Keratinocyte (primary cell): Measurements from ENCODE around the gene KRTAP13-3. TPM values are rescaled to one million over a fixed set of nuclear protein-coding genes. Genes with fewer than 3 reads are reported as not detected.

Experiments used
- DNase-seq: peaks from one replicate; pipeline ENCODE4 v3.0.0-alpha.2; 2011; ENCODE audit warnings: low read depth, missing footprints, low spot score
- FAIRE-seq: peaks from 2 replicates; lab custom pipeline; 2011; peaks lifted over from hg19 to GRCh38; lab: Jason Lieb, UNC
- H2AFZ ChIP-seq: 2 replicates; pipeline ENCODE4 v1.6.0; 2012; ENCODE audit warnings: low read length, control low read depth, inconsistent platforms; ENCODE audit not compliant: control insufficient read depth
- H3K27ac ChIP-seq: 2 replicates; pipeline ENCODE4 v1.5.1; 2011; ENCODE audit warnings: low read length; ENCODE audit not compliant: control insufficient read depth, insufficient read depth
- H3K27me3 ChIP-seq: 3 replicates; pipeline ENCODE4 v1.6.0; 2011; ENCODE audit warnings: low read length; ENCODE audit not compliant: control insufficient read depth, insufficient read depth; ENCODE audit errors: extremely low read depth
- H3K36me3 ChIP-seq, 2 experiments: 2 replicates in 1 of 2; 3 replicates in 1 of 2; pipeline ENCODE4 v1.5.1; 2011; ENCODE audit warnings: low read length in 2 of 2, mild to moderate bottlenecking in 1 of 2; ENCODE audit not compliant: control insufficient read depth in 2 of 2, insufficient read depth in 2 of 2; ENCODE audit errors: extremely low read depth in 1 of 2
- H3K4me1 ChIP-seq: 3 replicates; pipeline ENCODE4 v1.5.1; 2011; ENCODE audit warnings: low read length; ENCODE audit not compliant: control insufficient read depth, insufficient read depth; ENCODE audit errors: extremely low read depth
- H3K4me2 ChIP-seq: 3 replicates; pipeline ENCODE4 v1.6.0; 2011; ENCODE audit warnings: low read depth, low read length; ENCODE audit not compliant: control insufficient read depth, insufficient read depth; ENCODE audit errors: extremely low read depth
- H3K4me3 ChIP-seq, 3 experiments: fragments of 200-600 bp in 1 of 3; sonication (generic) in 1 of 3; 2 replicates in 2 of 3; 3 replicates in 1 of 3; pipeline ENCODE4 v1.5.1; 2011 to 2016; ENCODE audit warnings: low read length in 3 of 3, mild to moderate bottlenecking in 3 of 3, control low read depth in 2 of 3, inconsistent platforms in 1 of 3, low read depth in 1 of 3, mixed read lengths in 1 of 3, mixed run types in 1 of 3, moderate library complexity in 1 of 3; ENCODE audit not compliant: control insufficient read depth in 2 of 3, insufficient read depth in 2 of 3; ENCODE audit errors: extremely low read depth in 1 of 3
- H3K79me2 ChIP-seq: 2 replicates; pipeline ENCODE4 v1.6.0; 2012; ENCODE audit warnings: low read length; ENCODE audit not compliant: control insufficient read depth, insufficient read depth
- H3K9ac ChIP-seq: 3 replicates; pipeline ENCODE4 v1.6.0; 2011; ENCODE audit warnings: low read length; ENCODE audit not compliant: control insufficient read depth, insufficient read depth; ENCODE audit errors: extremely low read depth
- H3K9me1 ChIP-seq: 3 replicates; pipeline ENCODE4 v1.6.0; 2011; ENCODE audit warnings: low read length; ENCODE audit not compliant: control insufficient read depth, insufficient read depth; ENCODE audit errors: extremely low read depth
- H3K9me3 ChIP-seq: 2 replicates; pipeline ENCODE4 v1.5.1; 2012; ENCODE audit warnings: low read depth, low read length; ENCODE audit not compliant: control insufficient read depth
- H4K20me1 ChIP-seq: 3 replicates; pipeline ENCODE4 v1.6.0; 2011; ENCODE audit warnings: low read length; ENCODE audit not compliant: control insufficient read depth, insufficient read depth; ENCODE audit errors: extremely low read depth
- CTCF ChIP-seq, 3 experiments: IDR thresholded peaks in 1 of 3; conservative IDR thresholded peaks in 1 of 3; optimal IDR thresholded peaks in 1 of 3; 2 replicates in 2 of 3; 3 replicates in 1 of 3; pipeline versions ENCODE3 to v1.5.1; 2011; ENCODE audit warnings: low read length in 3 of 3, mild to moderate bottlenecking in 3 of 3, moderate library complexity in 2 of 3, control low read depth in 1 of 3, inconsistent platforms in 1 of 3; ENCODE audit not compliant: insufficient read depth in 2 of 3; ENCODE audit errors: extremely low read depth in 1 of 3
- EZH2 ChIP-seq: IDR thresholded peaks from one replicate; pipeline ENCODE4 v1.6.1; 2012; ENCODE audit warnings: inconsistent platforms, mild to moderate bottlenecking, low read length, moderate library complexity
- dilution Hi-C: fragments of 300-500 bp; cut with MboI; formaldehyde crosslinking; loops from one replicate; pipeline ENCODE4 v1.7.0; 2020; ENCODE audit warnings: low sequenced_read_pairs; ENCODE audit not compliant: extremely low pct_ligation_motif_present
- polyA plus RNA-seq, 5 experiments: library from polyadenylated mRNA; depleted of rRNA in 3 of 5; stranded (reverse) in 3 of 5; stranded (forward) in 1 of 5; unstranded in 1 of 5; fragments of >200 nt; gene quantifications; 1 replicate in 1 of 5; 2 replicates in 3 of 5; 3 replicates in 1 of 5; pipeline versions ENCODE4 v1.2.1 to v1.2.3, GENCODE V29; 2011 to 2012; ENCODE audit warnings: missing spikeins in 2 of 5, low read depth in 1 of 5, low replicate concordance in 1 of 5

Gene KRTAP13-3
- polyA plus RNA-seq, 1 donor (not counting 4 experiments of a cell fraction or from before 2014, with no cell fraction given): not detected

- TF ChIP-seq CTCF (optimal IDR thresholded peaks at IDR 0.05 in 1 of 3, IDR thresholded peaks at IDR 0.05 in 1 of 3, conservative IDR thresholded peaks at IDR 0.05 in 1 of 3; ENCODE audit: extremely low read depth in 1 of 3, insufficient read depth in 2 of 3, low read length in 3 of 3): no peak
- no peak for TF ChIP-seq EZH2
- no peak within 1 kb of the TSS for H3K9ac ChIP-seq
- no peak within 1 kb of the TSS for H3K27ac ChIP-seq
- FAIRE-seq: no peak
- H3K4me1 ChIP-seq: no peaks in the 10 kb centered on the region
- no peak within 1 kb of the TSS for H3K4me3 ChIP-seq
- H3K36me3 ChIP-seq: no peaks in the 10 kb centered on the region
- H2AFZ ChIP-seq: no peak within 1 kb of the TSS
- H3K9me3 ChIP-seq: no peaks in the 10 kb centered on the region
- DNase-seq: no peak
- dilution Hi-C loops: no loop called here
- H3K79me2 ChIP-seq: no peaks in the 10 kb centered on the region
- no peaks in the 10 kb centered on the region for H3K27me3 ChIP-seq
- no peaks in the 10 kb centered on the region for H3K9me1 ChIP-seq
- no peaks in the 10 kb centered on the region for H4K20me1 ChIP-seq
- H3K4me2 ChIP-seq: no peak within 1 kb of the TSS
Observed at GRCh38 chr21:30430170-30430655, 4.5 kb upstream of the KRTAP13-3 start, which contains the start of gene KRTAP13-4. KRTAP13-4 (plus strand) TSS chr21:30430220; CDS start chr21:30430276, 56 bp downstream.

GRCh38 chr21:30426731-30427130, 1.0 kb upstream of the KRTAP13-3 start:
- Histone ChIP-seq H3K4me3 (no peak overlapping the region), H3K4me2 (no peak overlapping the region), H3K9me3 (no peaks in the 10 kb centered on the region), H3K4me1 (no peaks in the 10 kb centered on the region), H3K36me3 (no peaks in the 10 kb centered on the region), H4K20me1 (no peaks in the 10 kb centered on the region), H3K27me3 (no peaks in the 10 kb centered on the region), H3K9ac (no peak overlapping the region), H2AFZ (no peak overlapping the region), H3K27ac (no peak overlapping the region), H3K9me1 (no peaks in the 10 kb centered on the region), H3K79me2 (no peaks in the 10 kb centered on the region)
- no peak for DNase-seq
- dilution Hi-C loops: no loop called here
- no peak for TF ChIP-seq CTCF (optimal IDR thresholded peaks at IDR 0.05 in 1 of 3, IDR thresholded peaks at IDR 0.05 in 1 of 3, conservative IDR thresholded peaks at IDR 0.05 in 1 of 3; ENCODE audit: extremely low read depth in 1 of 3, insufficient read depth in 2 of 3, low read length in 3 of 3)
- no peak for TF ChIP-seq EZH2
- no peak for FAIRE-seq
